ENCODE data around the gene C6.

The C6 gene

DNA sequence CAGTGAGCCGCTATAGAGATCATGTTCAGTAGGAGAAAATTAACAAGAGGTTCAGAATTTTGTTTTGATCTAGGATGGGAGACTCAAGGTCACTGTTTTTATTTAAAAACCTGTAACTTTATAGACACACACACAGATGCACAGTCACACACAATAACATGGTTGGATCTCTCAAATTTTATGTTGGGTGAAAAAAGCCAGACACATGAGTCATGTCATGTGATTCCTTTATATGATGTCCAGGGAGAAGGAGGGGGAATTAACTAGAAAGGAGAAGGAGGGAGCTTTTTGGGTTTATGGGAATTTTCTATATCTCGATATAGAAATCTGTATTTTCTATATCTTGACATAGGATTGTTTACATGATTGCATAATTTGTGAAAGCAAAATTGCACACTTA is 17.1 kb downstream of the C6 start:
- Histone ChIP-seq H2BK5ac (ENCODE audit: low read depth, low read length, poor library complexity, severe bottlenecking) (no peak overlapping the region), H3K9ac (ENCODE audit: low read length) (no peak overlapping the region), H2AK5ac (ENCODE audit: low read length, severe bottlenecking) (no peak overlapping the region), H3K9me3 (ENCODE audit: control insufficient read depth, low read length) (no peaks in the 10 kb centered on the region), H2BK12ac (ENCODE audit: low read length in 2 of 2) (no peak overlapping the region), H3K4ac (ENCODE audit: low read depth in 1 of 2, low read length in 2 of 2) (no peak overlapping the region), H3K4me2 (ENCODE audit: low read length, poor library complexity, severe bottlenecking) (no peak overlapping the region), H2BK120ac (ENCODE audit: low read depth, low read length) (no peak overlapping the region), H2AFZ (ENCODE audit: low read depth, low read length) (no peak overlapping the region), H3K14ac (ENCODE audit: low read length in 2 of 2) (no peak overlapping the region), H4K8ac (ENCODE audit: low read length) (no peak overlapping the region), H3K36me3 (ENCODE audit: control insufficient read depth in 1 of 2, insufficient read depth in 2 of 2, low read depth in 1 of 2, low read length in 2 of 2) (no peaks in the 10 kb centered on the region), H3K27me3 (ENCODE audit: control insufficient read depth in 1 of 2, insufficient read depth in 1 of 2, low read length in 2 of 2) (no peaks in the 10 kb centered on the region), H3K27ac (ENCODE audit: low read length, poor library complexity, severe bottlenecking) (no peak overlapping the region), H3K23ac (ENCODE audit: low read length in 2 of 2) (no peak overlapping the region), H2BK15ac (ENCODE audit: low read depth, poor library complexity, severe bottlenecking) (no peak overlapping the region), H3K79me1 (replicated peaks; ENCODE audit: low read length, poor library complexity, severe bottlenecking) (no peaks in the 10 kb centered on the region), H4K91ac (ENCODE audit: low read length) (no peak overlapping the region), H3K4me3 (ENCODE audit: insufficient read depth in 1 of 2, low read depth in 1 of 2, low read length in 2 of 2) (no peak overlapping the region), H3K4me1 (ENCODE audit: control insufficient read depth, insufficient read depth, low read depth, low read length) (no peaks in the 10 kb centered on the region), H3K18ac (ENCODE audit: low read depth in 1 of 2, low read length in 2 of 2) (no peak overlapping the region)
- no peak for DNase-seq
- no CpG with 5 or more reads among the region's 2 CpGs for WGBS

- Histone ChIP-seq H2AFZ (ENCODE audit: low read depth, low read length) (no peak overlapping the region), H4K8ac (ENCODE audit: low read length) (no peak overlapping the region), H3K23ac (ENCODE audit: low read length in 2 of 2) (no peak overlapping the region), H2BK120ac (ENCODE audit: low read depth, low read length) (no peak overlapping the region), H3K14ac (ENCODE audit: low read length in 2 of 2) (no peak overlapping the region), H3K4me3 (ENCODE audit: insufficient read depth in 1 of 2, low read depth in 1 of 2, low read length in 2 of 2) (no peak overlapping the region), H2AK5ac (ENCODE audit: low read length, severe bottlenecking) (no peak overlapping the region), H2BK5ac (ENCODE audit: low read depth, low read length, poor library complexity, severe bottlenecking) (no peak overlapping the region), H3K9ac (ENCODE audit: low read length) (no peak overlapping the region), H3K4me1 (ENCODE audit: control insufficient read depth, insufficient read depth, low read depth, low read length) (no peaks in the 10 kb centered on the region), H3K36me3 (ENCODE audit: control insufficient read depth in 1 of 2, insufficient read depth in 2 of 2, low read depth in 1 of 2, low read length in 2 of 2) (no peaks in the 10 kb centered on the region), H2BK12ac (ENCODE audit: low read length in 2 of 2) (no peak overlapping the region), H3K79me1 (replicated peaks; ENCODE audit: low read length, poor library complexity, severe bottlenecking) (no peaks in the 10 kb centered on the region), H4K91ac (ENCODE audit: low read length) (no peak overlapping the region), H3K9me3 (ENCODE audit: control insufficient read depth, low read length) (no peaks in the 10 kb centered on the region), H3K4me2 (ENCODE audit: low read length, poor library complexity, severe bottlenecking) (no peak overlapping the region), H3K18ac (ENCODE audit: low read depth in 1 of 2, low read length in 2 of 2) (no peak overlapping the region), H3K4ac (ENCODE audit: low read depth in 1 of 2, low read length in 2 of 2) (no peak overlapping the region), H2BK15ac (ENCODE audit: low read depth, poor library complexity, severe bottlenecking) (no peak overlapping the region), H3K27me3 (ENCODE audit: control insufficient read depth in 1 of 2, insufficient read depth in 1 of 2, low read length in 2 of 2) (no peaks in the 10 kb centered on the region), H3K27ac (ENCODE audit: low read length, poor library complexity, severe bottlenecking) (no peak overlapping the region)
- DNase-seq: no peak
- 93% methylated on average over 1 of the region's 1 CpG for WGBS
These were observed 18.1 kb downstream of the C6 start for GRCh38 chr5:41195228-41195627.

- no peak overlapping the region for H3K4me3 ChIP-seq (ENCODE audit: insufficient read depth in 1 of 2, low read depth in 1 of 2, low read length in 2 of 2)
- no peak overlapping the region for H3K4me2 ChIP-seq (ENCODE audit: low read length, poor library complexity, severe bottlenecking)
- H3K14ac ChIP-seq (ENCODE audit: low read length in 2 of 2): no peak overlapping the region
- no peak overlapping the region for H3K18ac ChIP-seq (ENCODE audit: low read depth in 1 of 2, low read length in 2 of 2)
- H3K23ac ChIP-seq (ENCODE audit: low read length in 2 of 2): no peak overlapping the region
- H3K9ac ChIP-seq (ENCODE audit: low read length): no peak overlapping the region
- H3K36me3 ChIP-seq (ENCODE audit: control insufficient read depth in 1 of 2, insufficient read depth in 2 of 2, low read depth in 1 of 2, low read length in 2 of 2): no peaks in the 10 kb centered on the region
- no peaks in the 10 kb centered on the region for H3K79me1 ChIP-seq (replicated peaks; ENCODE audit: low read length, poor library complexity, severe bottlenecking)
- WGBS: 40% methylated on average over 2 of the region's 3 CpGs
- H4K8ac ChIP-seq (ENCODE audit: low read length): no peak overlapping the region
- H3K27me3 ChIP-seq (ENCODE audit: control insufficient read depth in 1 of 2, insufficient read depth in 1 of 2, low read length in 2 of 2): no peaks in the 10 kb centered on the region
- no peak overlapping the region for H3K27ac ChIP-seq (ENCODE audit: low read length, poor library complexity, severe bottlenecking)
- H3K4me1 ChIP-seq (ENCODE audit: control insufficient read depth, insufficient read depth, low read depth, low read length): no peaks in the 10 kb centered on the region
- DNase-seq: no peak
- no peaks in the 10 kb centered on the region for H3K9me3 ChIP-seq (ENCODE audit: control insufficient read depth, low read length)
- no peak overlapping the region for H2BK12ac ChIP-seq (ENCODE audit: low read length in 2 of 2)
- no peak overlapping the region for H2BK5ac ChIP-seq (ENCODE audit: low read depth, low read length, poor library complexity, severe bottlenecking)
- H2AK5ac ChIP-seq (ENCODE audit: low read length, severe bottlenecking): no peak overlapping the region
- H2BK15ac ChIP-seq (ENCODE audit: low read depth, poor library complexity, severe bottlenecking): no peak overlapping the region
- H2AFZ ChIP-seq (ENCODE audit: low read depth, low read length): no peak overlapping the region
- H3K4ac ChIP-seq (ENCODE audit: low read depth in 1 of 2, low read length in 2 of 2): no peak overlapping the region
- no peak overlapping the region for H4K91ac ChIP-seq (ENCODE audit: low read length)
- H2BK120ac ChIP-seq (ENCODE audit: low read depth, low read length): no peak overlapping the region
These were observed 19.0 kb downstream of the C6 start for GRCh38 chr5:41194339-41194738.

DNA sequence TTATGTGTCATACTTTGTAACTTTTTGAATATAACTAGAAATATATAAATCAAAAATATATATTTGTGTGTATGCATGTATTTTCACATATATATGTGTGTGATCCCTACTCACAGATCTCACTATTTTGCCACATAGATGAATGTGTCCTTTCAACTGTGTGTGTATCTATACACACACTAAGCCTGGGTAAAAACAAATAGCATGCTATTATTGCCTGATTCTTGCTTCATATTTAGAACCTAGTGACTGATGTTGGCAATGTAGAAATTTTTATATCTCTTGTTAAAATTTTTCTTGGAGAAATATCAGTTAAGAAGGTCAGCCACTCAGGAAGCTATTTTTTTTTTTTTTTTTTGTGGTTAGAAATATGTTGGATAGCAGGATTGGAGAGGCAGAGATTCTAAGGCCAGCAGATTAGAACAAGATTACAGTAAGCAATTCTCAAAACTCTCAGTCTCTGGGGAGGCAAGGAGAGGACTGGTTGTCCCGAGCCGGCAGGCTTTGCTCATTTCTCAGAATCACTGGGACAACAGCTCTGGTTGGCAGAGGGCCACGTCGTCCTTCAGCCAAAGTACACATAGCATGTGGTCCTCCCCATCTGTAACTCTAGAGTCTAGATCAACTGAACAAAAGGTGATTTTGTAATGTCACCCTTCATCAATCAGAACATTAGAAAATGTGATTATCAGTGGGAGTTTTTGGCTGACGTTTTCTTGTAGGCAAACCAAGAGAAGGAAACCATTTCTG is 19.7 kb downstream of the C6 start:
- no peak overlapping the region for H2AK5ac ChIP-seq (ENCODE audit: low read length, severe bottlenecking)
- no peak overlapping the region for H2BK5ac ChIP-seq (ENCODE audit: low read depth, low read length, poor library complexity, severe bottlenecking)
- H3K4ac ChIP-seq (ENCODE audit: low read depth in 1 of 2, low read length in 2 of 2): no peak overlapping the region
- no peak overlapping the region for H3K18ac ChIP-seq (ENCODE audit: low read depth in 1 of 2, low read length in 2 of 2)
- H3K27ac ChIP-seq (ENCODE audit: low read length, poor library complexity, severe bottlenecking): no peak overlapping the region
- no peak overlapping the region for H2BK12ac ChIP-seq (ENCODE audit: low read length in 2 of 2)
- no peaks in the 10 kb centered on the region for H3K79me1 ChIP-seq (replicated peaks; ENCODE audit: low read length, poor library complexity, severe bottlenecking)
- no peak overlapping the region for H3K14ac ChIP-seq (ENCODE audit: low read length in 2 of 2)
- no peak overlapping the region for H3K23ac ChIP-seq (ENCODE audit: low read length in 2 of 2)
- no peaks in the 10 kb centered on the region for H3K9me3 ChIP-seq (ENCODE audit: control insufficient read depth, low read length)
- no peak overlapping the region for H2AFZ ChIP-seq (ENCODE audit: low read depth, low read length)
- H3K4me2 ChIP-seq (ENCODE audit: low read length, poor library complexity, severe bottlenecking): no peak overlapping the region
- DNase-seq: no peak
- H2BK120ac ChIP-seq (ENCODE audit: low read depth, low read length): no peak overlapping the region
- no peak overlapping the region for H3K9ac ChIP-seq (ENCODE audit: low read length)
- no peak overlapping the region for H4K8ac ChIP-seq (ENCODE audit: low read length)
- H3K4me1 ChIP-seq (ENCODE audit: control insufficient read depth, insufficient read depth, low read depth, low read length): no peaks in the 10 kb centered on the region
- H3K4me3 ChIP-seq (ENCODE audit: insufficient read depth in 1 of 2, low read depth in 1 of 2, low read length in 2 of 2): no peak overlapping the region
- H3K27me3 ChIP-seq (ENCODE audit: control insufficient read depth in 1 of 2, insufficient read depth in 1 of 2, low read length in 2 of 2): no peaks in the 10 kb centered on the region
- no peak overlapping the region for H4K91ac ChIP-seq (ENCODE audit: low read length)
- WGBS: 88% methylated on average over 2 of the region's 5 CpGs
- no peaks in the 10 kb centered on the region for H3K36me3 ChIP-seq (ENCODE audit: control insufficient read depth in 1 of 2, insufficient read depth in 2 of 2, low read depth in 1 of 2, low read length in 2 of 2)
- H2BK15ac ChIP-seq (ENCODE audit: low read depth, poor library complexity, severe bottlenecking): no peak overlapping the region
